Measurements from ENCODE around the gene EML4. TPM values are rescaled to one million over a fixed set of nuclear protein-coding genes. Genes with fewer than 3 reads are reported as not detected.
A peak's percentile ranks its signal among the peaks of the same experiment; 100 is the strongest.

The EML4 gene
- total RNA-seq, 4 donors from 2014 or later: 27.4 to 96.8 (median 58.0) TPM

- peak overlapping the region; percentile 4 to 9 for H3K4me3 ChIP-seq
- peak; percentile 56 to 69 for DNase-seq
Observed at GRCh38 chr2:42141687-42142546, 27.2 kb upstream of the EML4 start.

GRCh38 chr2:42142547-42143184, 26.5 kb upstream of the EML4 start:
- H3K36me3 ChIP-seq: no peaks in the 10 kb centered on the region
- H3K4me3 ChIP-seq: peak overlapping the region in 1 of 2 donors; percentile 4
- intact Hi-C loops (cut with DNase I; ENCODE audit: low total_unique reads): no loop called here
- DNase-seq: no peak
- H3K27me3 ChIP-seq: no peaks in the 10 kb centered on the region
- H3K4me1 ChIP-seq: peaks cover 0 to 8% of the 10 kb centered on the region in 2 donors
- TF ChIP-seq CTCF (IDR thresholded peaks at IDR 0.05) (no peak), POLR2A (IDR thresholded peaks at IDR 0.05) (no peak)
- peak overlapping the region; percentile 83 to 91 for H3K27ac ChIP-seq
- no peaks in the 10 kb centered on the region for H3K9me3 ChIP-seq

More at GRCh38 chr2:42141687-42142546, 27.2 kb upstream of the EML4 start:
- Histone ChIP-seq H3K27me3 (no peaks in the 10 kb centered on the region), H3K4me1 (peaks cover 0 to 8% of the 10 kb centered on the region in 2 donors), H3K9me3 (no peaks in the 10 kb centered on the region), H3K36me3 (no peaks in the 10 kb centered on the region), H3K27ac (peak overlapping the region; percentile 83 to 91)
- TF ChIP-seq CTCF (IDR thresholded peaks at IDR 0.05) (no peak), POLR2A (IDR thresholded peaks at IDR 0.05) (no peak)
- intact Hi-C loops (cut with DNase I; ENCODE audit: low total_unique reads): no loop called here

- no peak for TF ChIP-seq CTCF (IDR thresholded peaks at IDR 0.05)
- TF ChIP-seq POLR2A (IDR thresholded peaks at IDR 0.05): no peak
Observed at GRCh38 chr2:42147641-42148274, 21.4 kb upstream of the EML4 start.

GRCh38 chr2:42150159-42150558, 19.0 kb upstream of the EML4 start:
- H3K4me3 ChIP-seq: no peak overlapping the region
- no peaks in the 10 kb centered on the region for H3K27me3 ChIP-seq
- DNase-seq: no peak
- intact Hi-C loops (cut with DNase I; ENCODE audit: low total_unique reads): no loop called here
- no peaks in the 10 kb centered on the region for H3K36me3 ChIP-seq
- no peak for TF ChIP-seq POLR2A (IDR thresholded peaks at IDR 0.05)
- TF ChIP-seq CTCF (IDR thresholded peaks at IDR 0.05): no peak
- peaks cover 0 to 4% of the 10 kb centered on the region in 2 donors for H3K4me1 ChIP-seq
- H3K9me3 ChIP-seq: no peaks in the 10 kb centered on the region
- H3K27ac ChIP-seq: no peak overlapping the region

More at GRCh38 chr2:42147641-42148274, 21.4 kb upstream of the EML4 start:
- H3K27ac ChIP-seq: peak overlapping the region; percentile 49 to 73
- no peak overlapping the region for H3K4me3 ChIP-seq
- no peaks in the 10 kb centered on the region for H3K9me3 ChIP-seq
- intact Hi-C loops (cut with DNase I; ENCODE audit: low total_unique reads): no loop called here
- no peaks in the 10 kb centered on the region for H3K27me3 ChIP-seq
- DNase-seq: no peak
- no peaks in the 10 kb centered on the region for H3K36me3 ChIP-seq
- H3K4me1 ChIP-seq: peaks cover 4 to 6% of the 10 kb centered on the region in 2 donors
